ENCODE results near the gene CD247.

The CD247 gene

DNA sequence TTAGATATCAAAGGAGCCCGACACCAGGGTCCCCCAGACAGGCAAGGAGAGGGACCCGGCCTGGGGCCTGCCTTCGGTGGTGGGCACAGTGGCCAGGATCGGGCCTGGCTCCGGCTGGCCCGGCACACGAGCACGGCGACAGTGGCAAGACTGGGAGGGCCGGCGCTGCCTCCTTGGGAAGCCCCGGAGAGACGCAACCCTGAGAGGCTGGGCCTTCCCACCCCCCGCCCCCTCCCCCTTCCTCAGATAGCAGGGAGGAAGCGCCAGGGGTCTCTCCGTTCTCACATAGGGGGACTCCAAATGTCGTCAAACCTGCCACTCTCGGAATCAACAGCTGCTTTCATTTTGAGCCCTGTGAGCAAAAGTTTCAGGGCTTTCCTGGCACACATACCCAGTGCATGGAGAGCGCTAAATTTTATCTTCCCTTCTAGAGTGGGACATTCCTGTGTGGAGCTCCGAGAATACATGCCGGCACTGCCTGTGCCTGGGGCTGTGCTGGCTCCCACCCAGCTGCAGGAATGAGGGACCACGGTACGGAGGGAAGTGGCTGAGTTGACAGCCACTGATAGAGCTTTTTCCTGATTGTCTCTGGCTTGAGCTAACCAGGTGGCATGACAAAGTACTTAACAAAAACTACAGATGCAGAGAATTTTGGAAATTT, 62.4 kb downstream of the CD247 start:
- no peak for FAIRE-seq

- no peak for FAIRE-seq
Measured at GRCh38 chr1:167454894-167455785, 63.2 kb downstream of the CD247 start.

- FAIRE-seq, result no peak
Measured at GRCh38 chr1:167454304-167454893, 63.9 kb downstream of the CD247 start.

DNA sequence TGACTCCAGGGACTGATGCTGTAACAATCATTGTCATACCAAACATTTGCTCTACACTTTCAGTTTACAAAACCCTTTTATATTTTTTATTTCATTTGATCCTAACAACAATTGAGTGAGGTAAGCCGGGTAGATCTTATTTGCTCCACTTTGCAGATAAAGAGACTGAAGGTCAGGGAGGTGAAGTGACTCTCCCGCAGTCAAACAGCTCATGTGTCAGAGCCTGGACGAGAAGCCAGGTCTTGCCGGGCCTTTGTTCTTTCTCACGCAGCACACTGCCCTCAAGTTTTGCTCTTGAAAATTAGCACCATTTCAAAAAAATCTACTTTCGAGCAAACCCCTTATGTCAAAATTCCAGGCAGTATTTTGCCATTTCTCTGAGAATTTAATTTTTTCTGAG, 65.2 kb downstream of the CD247 start:
- FAIRE-seq, result no peak

DNA sequence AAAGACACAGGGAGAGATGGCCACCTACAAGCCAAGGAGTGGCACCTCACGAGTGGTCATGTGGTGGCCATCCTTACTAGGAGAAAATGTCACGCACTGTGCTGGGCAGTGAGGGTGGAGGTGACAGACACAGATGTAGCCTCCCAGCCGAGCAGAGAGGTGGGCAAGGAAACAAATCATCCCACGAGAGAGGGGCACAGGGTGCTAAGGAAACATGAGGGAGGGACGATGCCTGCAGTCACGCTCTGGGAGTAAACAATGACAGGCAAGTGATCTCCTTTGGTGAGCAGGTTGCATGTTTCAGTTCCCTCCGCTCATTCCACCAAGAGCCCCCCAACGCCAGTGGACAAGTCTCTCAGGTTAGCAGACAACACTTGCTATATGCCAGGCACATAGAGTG, 65.8 kb downstream of the CD247 start:
- FAIRE-seq, result no peak

- no peak for FAIRE-seq
Measured at GRCh38 chr1:167450843-167451242, 67.5 kb downstream of the CD247 start.

- FAIRE-seq, result no peak
Measured at GRCh38 chr1:167447521-167448136, 70.7 kb downstream of the CD247 start.

DNA sequence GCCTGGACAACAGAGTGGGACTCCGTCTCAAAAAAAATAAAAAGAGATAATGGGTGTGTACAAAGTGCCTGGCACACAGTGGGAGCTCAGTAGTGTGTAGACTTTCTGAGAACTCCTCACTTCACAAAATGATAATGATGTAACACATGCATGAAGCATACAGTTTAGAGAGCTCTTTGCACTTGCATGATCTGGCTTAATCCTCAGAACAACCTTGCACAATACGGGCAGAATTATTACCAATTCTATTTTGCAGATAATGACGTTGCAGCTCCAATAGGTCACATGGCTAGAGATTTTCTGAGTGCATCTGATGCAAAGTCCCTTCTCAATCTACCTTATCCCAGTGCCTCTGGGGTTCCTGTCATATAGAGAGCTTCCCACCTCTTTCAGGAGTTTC, 71.4 kb downstream of the CD247 start:
- FAIRE-seq, result no peak

GRCh38 chr1:167443757-167444156, 74.6 kb downstream of the CD247 start:
- no peak for FAIRE-seq

- FAIRE-seq, result no peak
Measured at GRCh38 chr1:167442854-167443565, 75.3 kb downstream of the CD247 start.

GRCh38 chr1:167442142-167442848, 76.0 kb downstream of the CD247 start:
- FAIRE-seq, result no peak

GRCh38 chr1:167441222-167441621, 77.1 kb downstream of the CD247 start:
- FAIRE-seq, result no peak

- no peak for FAIRE-seq
Measured at GRCh38 chr1:167440776-167441175, 77.6 kb downstream of the CD247 start.

- no peak for FAIRE-seq
Measured at GRCh38 chr1:167440345-167440744, 78.0 kb downstream of the CD247 start.

- FAIRE-seq, result no peak
Measured at GRCh38 chr1:167439301-167439988, 78.9 kb downstream of the CD247 start.

DNA sequence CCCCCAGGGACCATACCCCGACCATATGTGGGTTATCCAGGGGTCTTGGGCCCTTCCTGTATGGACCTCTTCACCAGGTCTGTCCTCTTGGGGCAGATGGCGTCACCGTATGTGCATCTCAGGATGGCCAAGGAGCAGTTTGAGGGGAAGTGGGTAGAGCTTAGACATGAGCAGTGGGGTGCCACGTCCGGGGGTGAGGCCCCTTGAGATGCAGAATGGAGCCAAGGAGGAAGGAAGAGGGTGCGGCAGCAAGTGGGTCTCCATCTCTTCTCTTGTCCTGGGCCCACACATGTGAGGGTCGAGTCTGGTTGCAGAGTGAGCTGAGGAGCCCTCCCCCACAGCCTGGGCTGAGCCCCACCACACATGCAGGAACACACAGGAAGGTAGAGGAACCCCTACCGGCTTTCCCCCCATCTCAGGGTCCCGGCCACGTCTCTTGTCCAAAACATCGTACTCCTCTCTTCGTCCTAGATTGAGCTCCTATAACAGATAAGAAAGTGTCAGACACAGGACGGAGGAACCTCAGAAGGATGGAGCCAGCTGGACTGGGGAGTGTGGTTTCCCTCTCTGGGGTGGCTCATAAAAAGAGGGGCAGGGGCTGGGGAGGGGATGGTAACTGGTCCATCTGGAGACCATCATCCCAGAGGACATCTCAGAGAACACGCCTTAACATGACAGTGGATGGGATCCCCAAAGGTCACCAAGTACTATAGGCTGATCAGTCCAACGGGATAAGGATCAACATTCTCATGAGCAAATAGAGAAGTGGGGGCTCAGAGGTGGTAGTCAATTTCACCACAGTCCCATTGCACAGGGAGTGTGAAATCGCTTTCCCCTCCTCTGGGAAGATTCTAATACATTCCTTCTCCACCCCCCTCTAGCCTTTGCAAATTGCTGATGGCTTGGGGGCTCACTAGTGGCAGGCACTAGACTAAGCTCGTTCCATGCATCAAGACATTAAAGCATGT, 79.9 kb downstream of the CD247 start:
- FAIRE-seq, result no peak

DNA sequence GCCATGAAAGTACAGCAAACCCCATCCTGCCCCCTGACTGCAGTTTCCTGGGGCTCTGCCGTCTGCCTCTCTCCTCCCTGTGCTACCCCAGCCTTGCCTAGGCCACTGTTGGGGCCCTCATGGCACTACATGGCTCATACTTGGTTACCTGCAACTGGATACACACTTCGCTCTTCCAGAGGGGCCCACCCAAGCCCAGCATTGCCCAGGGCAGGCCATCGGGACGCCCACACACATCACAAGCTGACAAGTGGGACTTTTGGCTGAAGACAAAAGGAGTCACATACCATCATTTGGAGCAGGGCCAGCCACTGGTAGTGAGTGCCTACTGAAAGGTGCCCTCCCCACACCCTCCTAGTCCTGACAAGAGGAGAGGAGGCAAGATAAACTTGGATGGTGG, 82.8 kb downstream of the CD247 start:
- no peak for FAIRE-seq

DNA sequence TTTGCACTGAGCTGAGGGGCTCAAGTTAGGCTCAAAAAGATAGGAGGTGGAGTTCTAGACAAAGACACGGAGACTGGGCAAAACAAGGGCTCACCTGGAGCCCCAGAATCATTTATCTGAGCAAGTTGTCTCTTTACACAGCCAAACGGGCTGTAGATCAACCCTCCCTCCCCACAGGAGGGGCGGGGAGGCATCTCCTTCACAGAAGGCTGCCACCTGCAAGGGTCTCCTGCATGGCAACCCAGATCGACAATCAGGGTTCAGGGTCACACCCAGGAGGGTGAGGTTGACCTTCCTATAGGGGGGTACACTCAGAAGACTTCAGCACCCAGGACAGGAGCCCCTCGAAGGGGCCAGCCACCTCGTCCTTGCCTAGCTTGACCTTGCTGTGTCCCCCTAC, 84.0 kb downstream of the CD247 start:
- FAIRE-seq, result no peak

DNA sequence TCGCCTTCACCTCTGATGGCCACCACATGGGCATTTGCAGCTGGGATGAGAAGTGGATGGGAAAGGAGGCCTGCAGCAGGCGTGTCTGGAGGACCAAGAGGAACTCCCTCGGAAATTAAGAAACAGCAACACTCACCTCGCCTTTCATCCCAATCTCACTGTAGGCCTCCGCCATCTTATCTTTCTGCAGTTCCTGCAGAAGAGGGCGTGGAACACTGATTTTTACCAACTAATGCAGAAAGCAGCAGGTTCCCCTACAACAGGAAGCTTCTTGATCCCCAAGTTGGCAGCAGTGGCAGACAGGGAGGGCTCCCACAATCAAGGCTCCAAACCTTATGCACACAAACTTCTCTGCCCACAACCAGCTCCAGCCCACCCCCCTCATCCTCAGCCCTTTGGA, 84.4 kb downstream of the CD247 start:
- FAIRE-seq, result no peak

DNA sequence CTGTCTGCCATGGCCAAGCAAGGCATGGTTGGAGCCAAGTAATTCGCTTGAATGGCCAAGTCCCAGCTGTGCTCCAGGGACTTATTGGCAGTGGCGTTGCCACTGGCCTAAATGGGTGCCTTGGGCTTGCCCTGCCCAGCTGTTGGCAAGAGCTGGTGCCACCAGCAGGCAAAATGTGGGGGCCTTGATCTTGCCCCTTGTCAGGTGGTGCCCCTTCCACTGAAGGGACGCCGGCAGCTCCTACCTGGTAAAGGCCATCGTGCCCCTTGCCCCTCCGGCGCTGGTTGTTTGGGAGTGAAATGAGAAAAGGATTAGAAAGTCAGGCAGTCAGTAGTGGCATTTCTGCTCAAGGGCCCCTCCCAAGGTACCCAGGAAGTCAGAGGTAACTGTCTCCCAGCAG, 85.5 kb downstream of the CD247 start:
- no peak for FAIRE-seq
